Prostate gland (tissue), 2 donors: ENCODE data around the gene GLCE. TPM values are rescaled to one million over a fixed set of nuclear protein-coding genes. Genes with fewer than 3 reads are reported as not detected.

Source experiments
- DNase-seq: peaks from one replicate; pipeline ENCODE4 v3.0.0-alpha.2; 2019; ENCODE audit warnings: low spot score
- H3K27ac ChIP-seq, 2 donors: fragments of 200-600 bp; sonication (generic); 2 replicates each; pipeline ENCODE4 v1.5.1; 2017 to 2019
- H3K27me3 ChIP-seq: fragments of 200-600 bp; sonication (generic); replicated peaks from 2 replicates; pipeline ENCODE4 v1.5.1; 2019; ENCODE audit not compliant: insufficient read depth
- H3K36me3 ChIP-seq, 2 donors: fragments of 200-600 bp; sonication (generic); 1 replicate in 1 of 2; 2 replicates in 1 of 2; pipeline versions ENCODE4 v1.5.1 to v1.8.1; 2017 to 2019
- H3K4me1 ChIP-seq: fragments of 200-600 bp; sonication (generic); replicated peaks from 2 replicates; pipeline ENCODE4 v1.5.1; 2019
- H3K4me3 ChIP-seq, 2 donors: fragments of 200-600 bp; sonication (generic); 2 replicates each; pipeline ENCODE4 v1.5.1; 2017 to 2019
- H3K9me3 ChIP-seq: fragments of 200-600 bp; sonication (generic); 2 replicates; pipeline ENCODE4 v1.5.1; 2017
- CTCF ChIP-seq, 4 experiments: fragments of 200-600 bp in 2 of 4; fragments of 450-650 bp in 2 of 4; sonication (generic) in 2 of 4; IDR thresholded peaks; 1 replicate in 3 of 4; 2 replicates in 1 of 4; pipeline ENCODE4 v1.5.1; 2016 to 2019; ENCODE audit warnings: antibody characterized with exemption in 4 of 4, mild to moderate bottlenecking in 2 of 4, moderate library complexity in 2 of 4
- POLR2A ChIP-seq: fragments of 450-650 bp; IDR thresholded peaks from one replicate; pipeline ENCODE4 v1.6.1; 2016; ENCODE audit warnings: antibody characterized with exemption, mild to moderate bottlenecking
- POLR2AphosphoS5 ChIP-seq: sonication (generic); formaldehyde crosslinking; IDR thresholded peaks from one replicate; pipeline ENCODE4 v1.6.1; 2017; ENCODE audit warnings: antibody characterized with exemption
- whole genome bisulfite sequencing: methylation state at CpG from one replicate; pipeline ENCODE4 v1.1.5; 2018; 5-methylcytosine and 5-hydroxymethylcytosine counted together
- intact Hi-C: fragments of 100-400 bp; cut with DNase I; formaldehyde crosslinking; loops from one replicate; pipeline ENCODE4 v1.14.2; 2022
- total RNA-seq, 2 donors: library from RNA; depleted of rRNA; stranded (reverse); fragments of >200 nt; gene quantifications; one replicate each; pipeline ENCODE4 v1.1.0, GENCODE V29; 2016

Gene GLCE
- total RNA-seq, 2 donors from 2014 or later, result 17.4 TPM

- H3K4me3 ChIP-seq, result no peak overlapping the region
- no peaks in the 10 kb centered on the region for H3K36me3 ChIP-seq
- H3K27me3 ChIP-seq, result peaks cover 3% of the 10 kb centered on the region
- intact Hi-C loops, result no loop called here
- peaks cover 4% of the 10 kb centered on the region for H3K4me1 ChIP-seq
- no peak for DNase-seq
- WGBS, result 96% methylated on average over 10 of the region's 10 CpGs
- no peaks in the 10 kb centered on the region for H3K9me3 ChIP-seq
- no peak overlapping the region for H3K27ac ChIP-seq
- TF ChIP-seq CTCF (IDR thresholded peaks at IDR 0.05), result no peak
Observed at GRCh38 chr15:69297642-69298353, 137.4 kb downstream of the GLCE start.

- intact Hi-C loops, result no loop called here
- Histone ChIP-seq H3K36me3 (no peaks in the 10 kb centered on the region), H3K27me3 (peaks cover 3% of the 10 kb centered on the region), H3K9me3 (no peaks in the 10 kb centered on the region), H3K27ac (no peak overlapping the region), H3K4me3 (peak overlapping the region in 1 of 2 donors; percentile 45), H3K4me1 (peaks cover 4% of the 10 kb centered on the region)
- DNase-seq, result no peak
- 63% methylated on average over 15 of the region's 15 CpGs for WGBS
- TF ChIP-seq POLR2AphosphoS5 (no peak), POLR2A (no peak), CTCF (IDR thresholded peaks at IDR 0.05) (no peak)
Observed at GRCh38 chr15:69298354-69298696, 137.9 kb downstream of the GLCE start.

GRCh38 chr15:69298697-69299441 lies 138.4 kb downstream of the GLCE start, which contains the start of gene PAQR5:
Gene PAQR5, plus strand, starts transcription at chr15:69298912. Its CDS starts 61,169 bp downstream, at chr15:69360081.
- Histone ChIP-seq H3K4me3 (peak within 1 kb of the TSS; percentile 38 to 45), H3K9me3 (no peaks in the 10 kb centered on the region), H3K36me3 (no peaks in the 10 kb centered on the region), H3K27me3 (peaks cover 3% of the 10 kb centered on the region), H3K4me1 (peaks cover 4% of the 10 kb centered on the region), H3K27ac (no peak within 1 kb of the TSS)
- TF ChIP-seq POLR2A, result no peak
- no peak for TF ChIP-seq CTCF (IDR thresholded peaks at IDR 0.05)
- TF ChIP-seq POLR2AphosphoS5, result no peak
- intact Hi-C loops, result no loop called here
- peak; percentile 15 for DNase-seq
- WGBS, result 2% methylated on average over 50 of the region's 74 CpGs

- no peaks in the 10 kb centered on the region for H3K9me3 ChIP-seq
- no peak for DNase-seq
- 38% methylated on average over 15 of the region's 16 CpGs for WGBS
- no peak overlapping the region for H3K27ac ChIP-seq
- peaks cover 3% of the 10 kb centered on the region for H3K27me3 ChIP-seq
- intact Hi-C loops, result no loop called here
- H3K4me3 ChIP-seq, result peak overlapping the region; percentile 38 to 45
- H3K4me1 ChIP-seq, result peaks cover 4% of the 10 kb centered on the region
- TF ChIP-seq POLR2AphosphoS5 (no peak), POLR2A (no peak), CTCF (IDR thresholded peaks at IDR 0.05) (no peak)
- no peaks in the 10 kb centered on the region for H3K36me3 ChIP-seq
Observed at GRCh38 chr15:69299451-69299886, 139.0 kb downstream of the GLCE start.
